Esophagus muscularis mucosa (tissue), 3 donors: ENCODE data around the gene PTPMT1.

Experiments
- CTCF ChIP-seq, 3 experiments: fragments of 200-600 bp in 2 of 3; fragments of 450-650 bp in 1 of 3; sonication (generic) in 2 of 3; IDR thresholded peaks; one replicate each; pipeline ENCODE4 v1.5.1; 2017 to 2019; ENCODE audit warnings: antibody characterized with exemption in 3 of 3, mild to moderate bottlenecking in 2 of 3, moderate library complexity in 1 of 3
- POLR2A ChIP-seq: fragments of 450-650 bp; IDR thresholded peaks from one replicate; pipeline ENCODE4 v1.6.1; 2017; ENCODE audit warnings: antibody characterized with exemption, moderate library complexity, mild to moderate bottlenecking, low read depth

- TF ChIP-seq POLR2A (no peak), CTCF (IDR thresholded peaks at IDR 0.05) (no peak)
Observed at GRCh38 chr11:47587039-47587716, 21.8 kb downstream of the PTPMT1 start.
